HG02759 (cell line): Measurements from ENCODE around the gene UHRF2.
"Not testable (repeated sequence)": the region's sequence is repeated elsewhere in the genome, so short reads cannot be mapped to it uniquely, and the experiment has no call there.

Source experiments
- ATAC-seq: cut with Tn5 transposase; IDR thresholded peaks from one replicate; pipeline ENCODE4 v1.9.1; 2021; ENCODE audit warnings: mild to moderate bottlenecking, moderate library complexity; ENCODE audit not compliant: unreplicated experiment

UHRF2 gene

DNA sequence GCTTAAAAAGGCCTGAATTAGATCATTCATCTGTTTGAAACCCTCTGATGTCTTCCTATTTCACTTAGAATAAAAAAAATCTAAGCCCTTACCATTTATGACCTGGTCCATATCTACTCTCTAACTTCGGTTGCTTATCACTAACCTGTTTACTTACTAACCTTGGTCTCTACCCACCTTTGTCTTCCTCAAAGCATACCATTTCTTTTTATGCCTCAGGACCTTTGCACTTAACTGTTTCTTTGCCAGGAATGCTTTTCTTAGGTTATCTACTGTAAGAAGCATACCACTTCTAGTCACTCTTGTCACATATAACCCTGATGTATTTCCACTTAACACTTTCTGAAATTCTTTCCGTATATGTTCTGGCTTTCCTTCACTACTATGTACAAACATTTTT lies 67.0 kb downstream of the UHRF2 start:
- ATAC-seq = no peak

DNA sequence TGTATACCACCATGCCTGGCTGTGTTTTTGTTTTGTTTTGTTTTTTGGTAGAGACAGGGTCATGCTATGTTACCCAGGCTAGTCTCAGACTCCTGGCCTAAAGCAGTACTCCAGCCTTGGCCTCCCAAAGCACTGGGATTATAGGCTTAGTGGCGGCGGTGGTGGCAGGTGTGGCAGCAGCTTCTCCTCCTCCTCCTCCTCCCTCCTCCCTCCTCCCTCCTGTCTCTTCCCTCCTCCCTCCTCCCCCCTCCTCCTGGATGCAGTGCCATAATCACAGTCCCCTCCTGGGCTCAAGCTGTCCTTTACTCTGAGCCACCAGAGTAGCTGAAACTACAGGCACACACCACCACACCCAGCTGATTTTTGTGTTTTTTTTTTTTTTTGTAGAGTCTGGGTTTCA lies 71.2 kb downstream of the UHRF2 start:
- ATAC-seq = no peak

DNA sequence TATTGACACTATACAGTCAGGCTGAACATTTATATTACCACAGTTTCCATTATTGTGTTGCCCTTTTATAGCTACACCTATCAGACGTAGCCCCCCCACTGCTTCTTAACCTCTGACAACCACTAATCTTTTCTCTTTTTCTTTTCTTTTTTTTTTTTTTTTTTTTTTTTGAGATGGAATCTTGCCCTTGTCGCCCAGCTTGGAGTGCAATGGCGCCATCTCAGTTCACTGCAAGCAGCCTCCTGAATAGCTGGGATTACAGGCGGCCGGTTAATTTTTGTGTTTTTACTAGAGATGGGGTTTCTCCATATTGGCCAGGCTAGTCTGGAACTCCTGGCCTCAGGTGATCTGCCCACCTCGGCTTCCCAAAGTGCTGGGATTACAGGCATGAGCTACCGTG lies 75.4 kb downstream of the UHRF2 start:
- no peak for ATAC-seq

DNA sequence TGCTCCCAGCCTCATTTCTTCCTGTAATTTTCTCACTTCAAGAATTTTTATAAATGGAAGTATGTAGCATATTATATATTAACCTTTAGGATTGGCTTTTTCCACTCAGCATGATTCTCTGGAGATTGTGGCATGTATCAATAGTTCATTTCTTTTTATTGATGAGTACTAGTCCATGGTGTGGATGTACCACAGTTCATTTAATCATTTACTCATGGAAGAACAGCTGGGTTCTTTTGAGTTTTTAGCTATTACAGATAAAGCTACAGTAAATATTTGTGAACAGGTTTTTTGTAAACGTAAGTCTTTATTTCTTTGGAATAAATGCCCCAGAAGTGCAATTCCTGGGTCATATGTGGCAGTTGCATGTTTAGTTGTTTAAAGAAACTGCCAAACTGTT lies 76.1 kb downstream of the UHRF2 start:
- ATAC-seq = no peak

DNA sequence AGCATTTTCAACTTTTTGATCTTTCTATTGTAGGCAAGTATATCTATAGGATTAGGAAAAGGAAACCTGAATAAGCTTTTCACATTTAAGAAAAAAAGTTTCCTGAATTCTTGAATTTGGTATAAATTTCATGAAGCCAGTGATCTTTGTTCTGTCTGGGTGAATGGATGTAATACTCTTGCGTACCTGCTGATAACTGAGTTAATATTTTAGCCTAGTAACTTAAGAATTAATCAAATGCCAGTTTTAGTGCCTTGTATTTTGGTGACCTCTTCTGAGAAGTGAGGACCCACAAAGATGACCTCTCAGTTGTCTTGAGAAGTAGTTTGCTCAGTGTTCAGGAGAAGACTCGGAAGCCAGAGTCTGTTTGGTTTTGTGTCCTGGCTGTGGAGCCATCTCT lies 77.9 kb downstream of the UHRF2 start:
- ATAC-seq = no peak

DNA sequence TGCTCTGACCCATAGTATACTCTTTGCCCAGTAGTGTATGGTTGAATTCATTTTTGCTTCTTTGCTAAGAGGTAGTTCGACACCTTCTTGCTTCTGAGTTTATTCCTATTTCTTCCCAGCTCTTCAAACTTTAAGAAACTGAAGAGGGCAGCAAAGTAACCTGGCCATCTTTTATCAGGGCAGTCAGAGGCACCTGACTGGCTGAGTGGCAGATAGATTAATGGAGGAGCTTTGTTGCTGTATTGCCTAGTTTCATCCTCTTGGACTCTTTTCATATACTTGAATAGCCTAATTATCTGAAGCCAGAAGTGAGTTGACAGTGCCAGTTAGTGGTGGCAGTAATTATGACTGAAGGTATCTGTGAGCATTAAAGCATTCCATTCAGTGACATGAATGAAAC lies 82.5 kb downstream of the UHRF2 start:
- no peak for ATAC-seq

DNA sequence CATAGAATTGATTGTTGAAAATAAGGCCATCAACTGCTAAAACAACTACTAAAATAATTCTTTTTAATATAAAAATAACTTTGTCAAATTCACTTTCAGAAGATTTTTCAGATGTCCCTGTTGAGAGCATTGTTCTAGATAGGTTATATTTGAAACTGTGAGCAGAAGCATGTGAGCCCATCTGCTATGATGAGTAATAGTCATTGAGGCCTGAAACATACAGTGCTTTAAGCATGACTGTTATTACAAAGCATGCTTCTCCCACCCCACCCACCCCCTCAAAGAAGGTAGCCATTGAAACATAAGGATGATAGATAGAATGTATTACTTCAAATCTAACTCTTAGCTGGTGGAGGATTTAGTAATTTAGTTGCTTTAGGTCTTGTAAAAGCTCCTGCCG lies 86.0 kb downstream of the UHRF2 start:
- ATAC-seq = no peak

DNA sequence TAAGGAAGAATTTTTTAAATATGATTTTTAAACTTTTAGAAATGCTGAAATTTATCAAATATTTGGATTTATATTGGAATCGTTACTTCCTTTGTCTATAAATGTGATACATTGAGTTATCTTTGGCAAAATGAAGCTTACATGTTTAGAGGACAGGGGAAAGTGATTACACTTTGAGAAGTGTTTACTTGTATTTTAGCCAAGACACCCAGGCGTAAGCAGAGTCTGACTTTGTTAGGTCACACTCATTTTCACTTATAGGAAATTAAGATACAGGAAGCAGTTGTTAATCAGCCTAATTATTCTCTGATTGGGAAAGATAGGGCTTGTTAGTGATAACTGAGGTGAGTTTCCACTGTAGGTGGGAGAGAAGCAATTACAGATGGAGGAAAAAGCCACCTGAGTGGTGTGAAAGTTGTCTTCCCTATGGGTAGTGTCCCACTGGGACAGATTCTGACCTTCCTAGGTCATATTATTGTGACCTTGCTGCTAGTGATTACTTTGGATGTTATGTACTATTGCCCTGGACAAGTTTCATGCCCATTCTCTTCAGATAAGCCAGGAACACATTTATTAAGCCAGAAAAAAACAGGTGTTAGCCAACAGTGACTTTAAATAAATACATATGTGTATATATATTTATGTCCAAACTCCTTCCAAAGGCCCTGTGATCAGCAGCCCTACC lies 88.7 kb downstream of the UHRF2 start:
- no peak for ATAC-seq

DNA sequence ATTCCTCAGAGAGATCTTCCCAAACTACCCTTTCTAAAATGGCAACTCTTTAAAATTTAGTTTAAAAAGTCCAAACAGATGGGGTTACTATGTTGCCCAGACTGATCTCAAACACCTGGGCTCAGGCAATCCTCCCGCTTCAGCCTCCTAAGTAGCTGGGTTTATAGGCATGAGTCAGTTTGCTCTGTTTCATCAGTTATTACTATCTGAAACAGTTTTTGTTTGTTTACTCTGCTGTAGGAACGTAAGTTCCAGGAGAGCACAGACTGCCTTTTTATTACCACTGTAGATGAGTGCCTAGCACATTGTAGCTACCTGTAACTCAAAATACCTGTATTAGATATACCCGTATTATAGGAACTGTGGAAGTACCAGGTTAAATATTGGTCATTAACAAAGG lies 89.4 kb downstream of the UHRF2 start:
- no peak for ATAC-seq

DNA sequence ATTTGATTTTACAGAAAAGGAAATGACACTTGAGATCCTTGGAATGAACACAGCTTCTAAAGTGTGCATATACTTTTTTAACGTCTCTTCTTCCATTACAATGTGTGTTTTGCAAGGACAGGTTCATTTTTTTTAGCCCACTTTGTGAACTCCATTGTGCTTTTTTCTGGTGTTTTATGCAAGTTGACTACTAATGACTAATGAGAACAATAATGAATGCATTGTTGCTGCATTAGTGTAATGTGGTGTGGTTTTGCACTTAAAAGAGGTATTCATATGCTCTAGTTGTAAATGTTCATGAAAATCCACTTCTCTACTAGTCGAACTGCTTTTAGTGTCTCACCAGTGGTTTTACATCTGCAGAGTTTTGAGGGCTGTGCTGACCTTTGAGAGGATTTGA lies 93.6 kb downstream of the UHRF2 start:
- no peak for ATAC-seq

DNA sequence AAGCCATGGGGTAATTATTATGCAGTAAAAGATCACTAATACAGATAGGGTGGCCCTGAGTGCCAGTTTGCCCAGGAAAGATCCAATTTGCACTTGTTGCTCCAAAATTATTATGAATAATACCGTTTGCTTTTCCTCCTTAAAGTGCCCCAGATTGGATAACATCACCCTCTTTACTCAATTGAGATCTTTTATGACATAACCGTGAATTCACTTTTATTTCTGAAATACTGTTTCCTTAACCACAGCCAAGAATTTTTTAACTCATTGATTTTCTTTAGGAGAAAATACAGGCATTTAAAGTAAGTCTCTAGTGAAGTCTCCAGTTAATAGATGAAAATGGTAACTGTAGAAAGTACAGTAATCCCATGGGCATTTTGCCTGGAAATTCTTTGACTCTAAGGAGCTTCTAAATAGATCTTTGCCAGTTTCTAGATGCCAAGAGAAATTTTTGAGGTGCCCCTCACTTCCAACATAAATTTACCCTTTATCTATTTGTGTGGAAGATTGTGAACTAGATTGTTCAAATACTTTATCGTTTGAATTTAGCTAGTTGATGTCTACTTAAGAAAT lies 99.2 kb downstream of the UHRF2 start:
- ATAC-seq = no peak

DNA sequence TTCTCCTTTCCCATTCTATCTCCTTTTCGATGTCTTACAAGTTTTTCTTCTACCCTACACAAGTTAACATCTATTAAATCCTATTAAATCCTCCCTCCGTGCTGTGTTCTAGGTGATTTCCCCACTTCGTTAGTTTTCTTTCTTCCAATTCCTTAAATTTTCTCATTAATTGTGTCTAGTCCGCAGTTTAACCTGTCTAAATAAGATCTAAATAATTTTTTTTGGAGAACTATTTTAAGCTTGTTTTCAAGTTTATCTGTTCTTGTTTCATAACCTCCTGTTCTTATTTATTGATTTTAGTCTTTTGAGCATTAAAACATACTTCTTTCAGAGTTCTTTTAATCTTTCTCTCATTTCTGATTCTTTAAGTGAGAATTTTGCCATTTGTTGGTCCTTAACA lies 109.3 kb downstream of the UHRF2 start:
- no peak for ATAC-seq

DNA sequence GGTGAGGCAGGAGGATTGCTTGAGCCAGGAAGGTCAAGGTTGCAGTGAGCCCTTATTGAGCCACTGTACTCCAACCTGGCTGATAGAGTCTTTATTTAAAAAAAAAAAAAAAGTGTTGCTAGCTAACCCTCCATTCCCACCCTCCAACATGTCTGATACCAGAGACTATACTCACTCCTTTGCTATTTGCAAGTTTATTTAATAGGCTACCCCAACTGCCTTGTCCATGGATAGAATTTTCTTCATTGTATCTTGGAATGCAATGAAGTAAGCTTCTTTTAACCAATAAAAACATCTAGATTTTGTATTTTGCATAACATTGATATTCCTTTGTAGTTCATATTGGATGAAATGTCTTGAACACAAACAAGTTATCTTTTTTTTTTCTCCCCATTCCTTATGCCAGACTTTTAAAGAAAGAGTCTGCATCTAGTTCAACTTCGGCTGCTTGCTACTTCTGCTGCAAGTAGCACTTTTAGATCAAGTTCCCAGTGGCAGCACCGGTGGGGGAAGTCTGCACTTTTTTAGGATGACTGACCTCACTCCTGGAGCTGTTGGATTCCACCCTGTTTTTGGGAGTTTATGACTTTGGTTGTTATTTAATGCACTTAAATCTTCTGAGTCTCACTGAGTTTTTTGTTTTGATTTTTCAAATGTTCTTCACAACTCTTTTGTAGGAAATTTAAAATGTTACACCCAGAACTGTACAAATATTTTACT lies 112.5 kb downstream of the UHRF2 start:
- ATAC-seq = no peak

DNA sequence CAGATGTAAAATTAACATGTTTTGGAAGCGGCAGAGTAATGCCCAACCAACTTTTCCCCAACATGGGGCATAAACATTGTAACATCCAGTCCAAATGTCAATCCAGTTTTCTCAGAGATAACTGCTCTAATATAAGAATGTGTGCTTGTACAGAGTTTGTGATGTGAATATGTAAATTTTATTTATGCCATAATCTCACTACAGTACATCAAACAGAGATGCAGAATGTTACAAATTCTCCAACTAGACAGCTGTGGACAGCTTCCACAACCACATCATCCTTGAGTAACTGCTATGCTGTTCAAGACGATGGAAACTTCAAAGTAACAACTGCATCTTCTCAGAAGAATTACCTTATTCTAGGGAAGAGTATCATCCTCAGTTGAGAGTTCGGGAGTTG lies 122.6 kb downstream of the UHRF2 start:
- no peak for ATAC-seq

DNA sequence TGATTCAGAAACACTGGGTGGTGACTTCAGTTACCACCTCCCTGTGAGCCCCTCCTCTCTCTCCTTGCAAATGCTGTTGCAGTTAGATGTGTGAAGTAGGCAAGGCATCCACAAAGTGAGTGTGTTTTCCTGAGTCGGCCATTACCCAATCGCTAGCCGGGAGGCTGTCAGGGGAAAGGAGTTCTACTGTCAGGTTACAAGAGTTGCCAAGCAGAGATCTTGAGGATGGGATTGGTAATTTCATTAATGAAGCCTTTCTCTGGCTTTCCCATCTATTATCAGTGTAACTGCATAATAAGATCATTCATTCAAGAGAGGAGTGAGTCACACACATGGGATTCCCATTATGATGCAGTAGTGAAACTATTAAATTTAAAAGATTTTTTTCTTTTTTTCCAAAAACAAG lies 125.7 kb downstream of the UHRF2 start:
- ATAC-seq = no peak

DNA sequence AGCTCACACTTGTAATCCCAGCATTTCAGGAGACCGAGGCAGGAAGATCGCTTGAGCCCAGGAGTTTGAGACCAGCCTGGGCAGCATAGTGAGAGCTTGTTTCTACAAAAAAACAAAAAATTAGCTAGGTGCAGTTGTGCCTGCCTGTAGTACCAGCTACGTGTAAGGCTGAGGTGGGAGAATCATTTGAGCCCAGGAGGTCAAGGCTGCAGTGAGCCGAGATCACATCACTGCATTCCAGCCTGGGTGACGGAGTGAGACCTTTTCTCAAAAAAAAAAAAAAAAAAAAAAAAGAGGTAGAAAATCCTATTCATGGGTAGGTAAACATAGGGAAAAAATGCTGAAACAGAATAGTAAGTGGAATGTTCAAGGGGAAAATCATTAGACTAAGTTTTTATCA lies 129.6 kb downstream of the UHRF2 start:
- ATAC-seq = not testable (repeated sequence)

DNA sequence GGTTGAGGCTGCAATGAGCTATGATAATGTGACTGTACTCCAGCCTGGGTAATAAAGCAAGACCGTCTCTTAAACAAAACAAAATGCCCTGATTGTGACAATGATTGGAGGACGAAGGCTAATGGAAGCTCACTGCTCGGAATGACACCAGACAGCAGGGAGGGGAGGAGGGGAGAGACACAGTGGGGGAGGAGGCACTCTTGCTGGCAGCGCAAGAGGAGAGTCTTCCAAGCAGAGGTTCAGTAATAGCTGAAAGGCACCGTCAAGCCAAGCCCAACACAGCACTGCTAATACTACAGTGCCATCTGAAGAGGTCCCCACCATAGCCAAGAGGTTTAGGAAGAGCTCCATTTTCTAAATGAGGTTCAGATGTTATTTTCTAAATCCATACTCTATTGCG lies 130.2 kb downstream of the UHRF2 start:
- no peak for ATAC-seq

DNA sequence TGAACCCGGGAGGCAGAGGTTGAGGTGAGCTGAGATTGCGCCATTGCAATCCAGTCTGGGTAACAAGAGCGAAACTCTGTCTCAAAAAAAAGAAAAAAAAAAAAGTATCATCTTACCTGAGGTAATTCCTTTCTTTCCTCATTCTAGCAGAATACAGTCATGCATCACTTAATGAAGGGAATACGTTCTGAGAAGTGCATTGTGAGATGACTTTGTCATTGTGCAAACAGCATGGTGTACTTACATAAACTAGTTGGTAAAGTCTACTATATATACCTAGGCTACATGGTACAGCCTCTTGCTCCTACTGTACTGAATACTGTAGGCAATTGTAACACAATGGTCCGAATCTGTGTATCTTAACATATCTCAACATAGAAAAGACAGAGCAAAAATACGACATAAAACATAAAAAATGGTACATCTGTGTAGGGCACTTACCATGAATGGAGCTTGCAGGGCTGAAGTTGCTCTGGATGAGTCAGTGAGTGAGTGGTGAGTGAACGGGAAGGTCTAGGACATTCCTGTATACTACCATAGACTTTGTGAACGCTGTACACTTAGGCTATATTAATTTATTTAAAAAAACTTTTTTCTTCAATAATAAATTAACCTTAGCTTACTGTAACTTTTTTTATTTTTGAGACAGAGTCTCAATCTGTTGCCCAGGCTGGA lies 132.2 kb downstream of the UHRF2 start:
- no peak for ATAC-seq

DNA sequence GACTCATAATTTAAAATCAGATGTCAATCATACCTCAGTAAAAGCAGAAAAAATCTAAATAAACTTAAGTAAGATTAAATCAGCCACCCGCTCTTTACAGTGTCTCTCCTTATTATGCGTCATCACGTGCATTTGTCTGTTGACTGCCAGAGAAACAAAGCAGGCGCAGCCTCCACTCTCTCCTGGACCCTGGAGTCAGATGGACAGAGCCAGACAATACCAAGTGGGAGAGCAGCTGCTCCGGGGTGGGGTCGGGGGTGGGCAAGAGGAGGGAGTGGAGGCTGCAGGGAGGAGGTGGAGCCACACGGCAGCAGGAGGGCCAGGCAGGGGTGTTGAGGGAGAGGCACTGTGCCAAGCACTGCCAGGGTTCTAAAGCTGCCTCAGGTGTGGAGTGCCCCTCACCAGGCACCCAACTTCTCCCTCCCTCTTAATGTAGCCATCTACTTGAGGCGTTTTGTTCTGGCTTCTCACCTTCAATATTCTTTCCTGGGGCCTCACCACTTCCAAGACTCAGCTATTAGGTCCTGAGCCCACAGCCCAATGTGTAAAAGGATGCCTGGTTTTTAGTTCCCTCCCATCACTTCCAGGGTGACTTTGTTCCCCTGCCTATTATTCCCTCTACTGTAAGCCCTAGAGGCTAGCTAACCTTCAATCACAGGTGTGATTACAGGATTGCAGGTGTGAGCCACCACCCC lies 136.3 kb downstream of the UHRF2 start:
- ATAC-seq = no peak

DNA sequence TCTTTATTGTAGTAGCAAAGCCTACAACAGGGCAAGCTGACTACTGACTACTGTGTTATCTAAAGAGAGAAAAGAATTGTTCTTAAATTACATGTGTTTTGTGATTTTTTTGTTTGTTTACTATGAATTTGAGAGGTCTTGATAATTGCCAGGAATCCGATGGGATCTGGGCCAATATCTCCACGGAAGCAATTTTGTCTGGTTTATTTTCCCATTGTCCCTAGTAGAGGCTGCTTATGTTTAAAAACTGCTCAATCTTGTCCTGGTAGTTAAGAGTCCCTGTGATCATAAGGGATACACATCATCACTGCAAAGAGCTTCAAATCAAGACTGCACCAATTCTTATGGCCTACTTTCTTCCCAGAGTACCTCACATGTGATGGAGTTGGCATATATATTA lies 138.1 kb downstream of the UHRF2 start:
- ATAC-seq = no peak

DNA sequence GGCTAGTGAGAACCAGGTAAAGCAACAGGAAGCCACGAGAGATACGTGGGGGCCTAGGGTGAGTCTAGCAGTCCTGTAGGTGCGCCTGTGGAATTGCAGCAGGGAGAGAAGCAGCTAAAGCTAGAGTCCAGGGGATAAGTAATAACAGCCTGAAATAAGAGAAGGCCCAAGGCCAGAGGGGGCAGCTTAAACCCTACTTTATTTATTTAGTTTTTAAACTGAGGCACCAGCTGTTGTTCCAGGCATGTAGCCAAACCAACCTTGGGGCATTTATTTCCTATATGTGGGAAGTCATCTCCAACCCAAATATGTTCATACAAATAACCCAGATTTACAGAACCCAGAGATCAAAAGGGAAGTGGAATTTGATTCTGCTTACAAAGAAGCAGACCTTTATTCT lies 139.0 kb downstream of the UHRF2 start:
- ATAC-seq = no peak
